Uterine smooth muscle cell (primary cell): Measurements from ENCODE around the gene DNAJA2. TPM values are rescaled to one million over a fixed set of nuclear protein-coding genes. Genes with fewer than 3 reads are reported as not detected.

ENCODE experiments used
- total RNA-seq: library from RNA; depleted of rRNA; stranded (reverse); fragments of >200 nt; gene quantifications from 2 replicates; pipeline ENCODE4 v1.2.3, GENCODE V29; 2014

DNAJA2 gene
- 83.1 and 90.3 TPM in 2 replicates for total RNA-seq

GRCh38 chr16:46973207-46973995 is at the start of gene DNAJA2:
Gene DNAJA2, minus strand, starts transcription at chr16:46973674. Its CDS starts 102 bp downstream, at chr16:46973572.

Other genes starting within 250 kb of the DNAJA2 start
- 0.11 and 0.37 TPM in 2 replicates for gene MYLK3, start 225.3 kb downstream of the DNAJA2 start, total RNA-seq
- 8.2 and 8.5 TPM in 2 replicates for gene C16orf87, start 142.5 kb downstream of the DNAJA2 start, total RNA-seq
- gene GPT2, start 89.3 kb downstream of the DNAJA2 start, total RNA-seq = 17.9 and 24.6 TPM in 2 replicates
- gene NETO2, start 170.3 kb upstream of the DNAJA2 start, total RNA-seq = 6.7 and 9.6 TPM in 2 replicates